Measurements from ENCODE around the gene CLEC14A.

CLEC14A gene

GRCh38 chr14:38248321-38249028, 7.4 kb downstream of the CLEC14A start:
- DNase-seq (ENCODE audit: low read depth): no peak

DNA sequence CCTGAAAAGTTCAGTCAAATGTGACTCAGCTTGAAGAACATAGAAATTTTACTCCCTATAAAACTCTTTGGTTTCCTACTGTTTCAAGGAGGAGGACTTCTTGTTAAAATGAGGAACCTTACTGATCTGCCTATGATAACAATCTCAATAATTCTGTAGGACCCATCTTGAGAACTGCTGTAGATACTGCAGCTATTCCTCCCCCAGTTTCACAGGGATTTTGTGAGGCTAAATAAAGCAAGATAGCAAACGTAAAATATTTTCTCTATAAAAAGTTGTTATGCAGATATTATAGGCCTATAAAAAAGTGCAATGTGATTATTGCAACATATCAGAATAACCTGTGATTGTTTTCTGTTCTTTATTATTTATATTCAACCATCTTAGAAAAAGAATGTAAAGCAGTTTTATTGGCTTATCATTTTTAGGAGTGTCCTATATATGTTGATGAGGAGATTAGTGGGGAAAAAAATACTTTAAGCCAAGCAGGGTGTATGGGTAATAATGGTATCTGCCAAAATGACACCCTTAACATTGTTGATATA, 12.1 kb downstream of the CLEC14A start:
- DNase-seq (ENCODE audit: low read depth): no peak

- DNase-seq (ENCODE audit: low read depth): no peak
These were observed 17.0 kb downstream of the CLEC14A start for GRCh38 chr14:38238878-38239277.

DNA sequence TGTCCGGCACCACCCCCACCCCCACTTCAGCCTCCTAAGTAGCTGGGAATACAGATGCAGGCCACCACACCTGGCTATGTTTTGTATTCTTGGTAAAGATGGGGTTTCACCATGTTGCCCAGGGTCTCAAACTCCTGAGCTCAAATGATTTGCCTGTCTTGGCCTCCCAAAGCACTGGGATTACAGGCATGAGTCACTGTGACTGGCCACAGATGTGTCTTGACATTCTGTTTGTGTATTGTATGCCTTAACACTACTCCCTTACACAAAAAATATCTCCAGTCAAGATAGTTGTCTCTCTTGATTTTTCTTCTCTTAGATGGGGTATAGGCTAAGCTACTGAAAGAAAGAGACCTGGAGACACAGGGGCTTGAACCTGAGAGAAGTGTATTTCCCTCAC, 17.6 kb downstream of the CLEC14A start:
- no peak for DNase-seq (ENCODE audit: low read depth)

GRCh38 chr14:38233218-38233617, 22.7 kb downstream of the CLEC14A start:
- no peak for DNase-seq (ENCODE audit: low read depth)

GRCh38 chr14:38226366-38226765, 29.5 kb downstream of the CLEC14A start:
- no peak for DNase-seq (ENCODE audit: low read depth)

DNA sequence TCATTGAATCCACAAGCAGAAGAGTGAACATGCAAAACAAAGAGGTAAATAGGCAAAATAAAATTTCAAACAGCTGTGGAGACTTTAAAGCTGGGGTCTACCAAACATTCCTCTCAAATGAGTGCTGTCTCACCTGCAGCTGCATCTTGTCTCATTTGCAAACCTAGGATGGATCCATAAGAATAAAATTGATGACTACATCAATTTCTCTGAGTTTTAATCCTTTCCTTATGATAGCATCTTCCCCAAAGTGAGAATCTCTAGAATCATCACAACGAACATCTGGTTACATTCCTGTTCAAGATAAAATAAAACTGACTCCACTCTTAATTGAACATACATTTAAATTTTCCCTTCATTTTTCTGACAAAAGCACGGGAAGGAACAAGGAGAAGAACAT, 29.9 kb downstream of the CLEC14A start:
- DNase-seq (ENCODE audit: low read depth): no peak

DNA sequence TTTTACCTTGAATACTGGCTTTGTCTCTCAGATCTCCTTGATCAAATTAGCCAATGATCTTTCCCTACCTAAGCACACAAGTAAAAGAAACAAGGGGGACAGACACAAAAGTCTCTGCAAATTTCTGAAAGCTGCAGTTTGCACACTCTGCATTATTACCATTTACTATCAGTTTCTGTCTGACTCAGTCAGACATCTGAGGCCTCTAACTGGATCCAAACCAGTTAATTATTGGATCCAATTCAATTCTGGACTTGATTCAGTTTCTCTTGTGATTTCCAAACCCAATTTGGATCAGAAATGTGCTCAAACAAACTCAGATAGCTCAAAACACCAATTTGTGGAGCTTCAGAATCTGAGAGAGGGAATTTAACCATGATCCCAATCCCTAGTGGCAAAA, 31.6 kb downstream of the CLEC14A start:
- no peak for DNase-seq (ENCODE audit: low read depth)

DNA sequence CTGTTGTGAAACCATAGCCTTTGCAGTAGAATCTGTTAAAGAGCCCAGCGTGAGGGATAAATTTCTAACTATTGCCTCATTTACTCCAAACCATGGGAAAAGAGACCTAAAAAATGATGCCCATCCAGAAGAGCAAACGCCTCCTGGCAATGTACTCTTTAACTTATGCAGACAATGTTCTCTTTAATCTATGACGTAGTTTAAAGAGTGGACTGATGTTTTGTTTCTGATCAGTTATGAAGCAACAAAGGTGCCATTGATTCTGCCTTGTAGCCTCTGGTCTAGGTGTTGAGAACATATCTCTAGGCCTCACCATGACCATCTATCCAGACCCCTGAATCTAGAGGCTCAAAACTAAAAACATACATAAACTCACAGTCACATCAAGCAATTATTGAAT, 34.8 kb downstream of the CLEC14A start:
- DNase-seq (ENCODE audit: low read depth): no peak

- DNase-seq (ENCODE audit: low read depth): no peak
These were observed 38.3 kb downstream of the CLEC14A start for GRCh38 chr14:38217553-38217952.

GRCh38 chr14:38213001-38213400, 42.9 kb downstream of the CLEC14A start:
- no peak for DNase-seq (ENCODE audit: low read depth)

DNA sequence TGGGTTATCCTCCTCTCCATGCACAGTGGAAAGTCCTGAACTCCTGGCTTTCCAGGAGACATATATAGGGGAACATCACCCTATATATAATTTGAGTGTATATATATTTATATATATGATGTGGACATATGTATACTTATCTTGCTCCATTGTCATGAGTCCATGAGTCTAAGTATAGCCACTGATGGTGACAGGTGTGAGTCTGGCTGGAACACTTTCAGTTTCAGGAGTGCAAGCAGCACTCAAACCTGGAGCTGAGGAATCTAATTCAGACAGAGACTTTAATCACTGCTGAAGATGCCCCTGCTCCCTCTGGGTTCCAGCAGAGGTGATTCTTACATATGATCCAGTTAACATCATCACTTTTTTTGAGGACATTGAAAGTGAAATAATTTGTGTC, 43.8 kb downstream of the CLEC14A start:
- DNase-seq (ENCODE audit: low read depth): no peak

- no peak for DNase-seq (ENCODE audit: low read depth)
These were observed 44.6 kb downstream of the CLEC14A start for GRCh38 chr14:38211255-38211735.

- peak; percentile 31 for DNase-seq (ENCODE audit: low read depth)
These were observed 45.2 kb downstream of the CLEC14A start for GRCh38 chr14:38210587-38211216.

DNA sequence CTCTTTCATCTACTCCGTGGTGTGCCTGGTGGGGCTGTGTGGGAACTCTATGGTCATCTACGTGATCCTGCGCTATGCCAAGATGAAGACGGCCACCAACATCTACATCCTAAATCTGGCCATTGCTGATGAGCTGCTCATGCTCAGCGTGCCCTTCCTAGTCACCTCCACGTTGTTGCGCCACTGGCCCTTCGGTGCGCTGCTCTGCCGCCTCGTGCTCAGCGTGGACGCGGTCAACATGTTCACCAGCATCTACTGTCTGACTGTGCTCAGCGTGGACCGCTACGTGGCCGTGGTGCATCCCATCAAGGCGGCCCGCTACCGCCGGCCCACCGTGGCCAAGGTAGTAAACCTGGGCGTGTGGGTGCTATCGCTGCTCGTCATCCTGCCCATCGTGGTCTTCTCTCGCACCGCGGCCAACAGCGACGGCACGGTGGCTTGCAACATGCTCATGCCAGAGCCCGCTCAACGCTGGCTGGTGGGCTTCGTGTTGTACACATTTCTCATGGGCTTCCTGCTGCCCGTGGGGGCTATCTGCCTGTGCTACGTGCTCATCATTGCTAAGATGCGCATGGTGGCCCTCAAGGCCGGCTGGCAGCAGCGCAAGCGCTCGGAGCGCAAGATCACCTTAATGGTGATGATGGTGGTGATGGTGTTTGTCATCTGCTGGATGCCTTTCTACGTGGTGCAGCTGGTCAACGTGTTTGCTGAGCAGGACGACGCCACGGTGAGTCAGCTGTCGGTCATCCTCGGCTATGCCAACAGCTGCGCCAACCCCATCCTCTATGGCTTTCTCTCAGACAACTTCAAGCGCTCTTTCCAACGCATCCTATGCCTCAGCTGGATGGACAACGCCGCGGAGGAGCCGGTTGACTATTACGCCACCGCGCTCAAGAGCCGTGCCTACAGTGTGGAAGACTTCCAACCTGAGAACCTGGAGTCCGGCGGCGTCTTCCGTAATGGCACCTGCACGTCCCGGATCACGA, 46.0 kb downstream of the CLEC14A start:
- DNase-seq (ENCODE audit: low read depth): no peak

DNA sequence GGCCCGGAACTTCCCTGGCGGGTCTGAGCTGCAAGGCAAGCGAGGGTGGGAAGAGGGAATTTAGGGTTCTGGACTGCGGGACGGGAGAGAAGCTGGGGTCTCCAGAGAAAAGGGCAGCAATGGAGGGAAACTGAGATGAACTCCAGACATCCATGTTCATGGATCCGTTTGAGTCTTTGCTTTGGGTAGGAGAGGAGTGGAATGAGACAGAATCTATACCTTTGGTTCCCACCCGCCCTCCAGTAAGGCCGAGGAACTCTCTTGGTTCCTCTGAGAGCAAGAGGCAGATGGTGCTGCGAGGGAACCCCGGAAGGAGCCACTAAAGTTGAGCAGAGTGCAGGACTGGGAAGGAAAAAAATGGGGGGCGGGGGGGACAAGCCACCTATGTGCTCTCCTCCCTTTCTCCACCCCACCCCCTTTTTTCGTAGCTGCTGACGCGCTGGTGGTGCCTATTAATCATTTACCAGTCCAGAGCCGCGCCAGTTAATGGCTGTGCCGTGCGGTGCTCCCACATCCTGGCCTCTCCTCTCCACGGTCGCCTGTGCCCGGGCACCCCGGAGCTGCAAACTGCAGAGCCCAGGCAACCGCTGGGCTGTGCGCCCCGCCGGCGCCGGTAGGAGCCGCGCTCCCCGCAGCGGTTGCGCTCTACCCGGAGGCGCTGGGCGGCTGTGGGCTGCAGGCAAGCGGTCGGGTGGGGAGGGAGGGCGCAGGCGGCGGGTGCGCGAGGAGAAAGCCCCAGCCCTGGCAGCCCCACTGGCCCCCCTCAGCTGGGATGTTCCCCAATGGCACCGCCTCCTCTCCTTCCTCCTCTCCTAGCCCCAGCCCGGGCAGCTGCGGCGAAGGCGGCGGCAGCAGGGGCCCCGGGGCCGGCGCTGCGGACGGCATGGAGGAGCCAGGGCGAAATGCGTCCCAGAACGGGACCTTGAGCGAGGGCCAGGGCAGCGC, 47.0 kb downstream of the CLEC14A start:
- peak; percentile 28 for DNase-seq (ENCODE audit: low read depth)

DNA sequence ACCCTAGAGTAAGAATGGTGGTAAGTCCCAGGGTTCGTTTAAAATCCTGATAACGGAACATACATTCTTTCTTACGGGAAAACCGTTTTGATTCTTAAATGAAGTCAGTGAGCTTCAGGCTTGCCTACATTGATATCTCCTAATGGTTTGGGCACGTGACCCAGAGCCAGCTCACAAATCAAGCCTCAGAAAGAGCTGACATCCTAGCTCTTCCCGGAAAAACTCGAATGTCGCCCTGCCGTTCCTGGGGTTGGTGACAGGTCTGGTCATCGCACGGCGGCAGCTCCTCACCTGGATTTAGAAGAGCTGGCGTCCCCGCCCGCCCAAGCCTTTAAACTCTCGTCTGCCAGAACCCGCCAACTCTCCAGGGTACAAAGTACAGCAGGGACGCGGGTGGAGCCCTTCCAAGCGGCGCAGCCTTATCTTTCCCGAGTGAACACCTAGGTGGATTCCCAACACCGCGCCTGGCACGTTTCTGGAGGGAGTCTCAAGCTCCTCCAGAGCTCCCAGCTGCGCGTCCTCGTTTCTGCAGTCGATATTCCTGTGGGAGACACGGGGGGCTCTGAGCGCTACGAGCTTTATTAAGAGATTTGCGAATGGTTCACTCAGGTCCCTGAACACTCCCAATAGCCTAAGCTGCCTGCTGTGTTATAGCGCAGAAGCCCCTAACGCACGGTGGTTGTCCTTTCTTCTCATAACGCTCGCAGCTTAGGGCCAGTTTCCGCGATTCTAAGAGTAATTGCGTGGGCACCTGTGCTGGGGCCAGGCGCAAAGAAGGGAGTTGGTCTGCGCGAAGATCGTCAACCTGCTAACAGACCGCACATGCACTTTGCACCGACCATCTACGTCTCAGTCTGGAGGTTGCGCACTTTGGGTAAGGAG, 47.9 kb downstream of the CLEC14A start, which contains the start of gene SSTR1:
Gene SSTR1, plus strand, starts transcription at position 169 of the 882 bp plus-strand sequence. CDS start 1,486 bp downstream, outside the sequence.
- DNase-seq (ENCODE audit: low read depth): no peak

DNA sequence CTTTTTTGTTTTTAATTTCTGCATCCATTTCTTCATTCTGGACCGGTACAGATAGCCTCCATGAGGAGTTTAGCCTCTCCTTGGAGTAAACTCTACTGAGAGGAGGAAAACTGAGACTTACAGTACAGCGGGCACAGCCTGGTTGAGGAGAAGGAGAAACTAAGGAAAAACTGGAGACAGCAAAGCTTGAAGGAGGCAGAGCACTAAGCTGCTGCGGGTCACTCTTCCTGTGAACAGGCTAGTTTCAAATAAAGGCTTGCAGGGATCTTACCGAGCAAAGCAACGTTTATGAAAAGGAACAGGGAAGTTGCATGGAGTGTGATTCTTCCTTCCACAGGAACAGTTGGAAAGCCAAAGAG, 48.5 kb downstream of the CLEC14A start:
- DNase-seq (ENCODE audit: low read depth): no peak

DNA sequence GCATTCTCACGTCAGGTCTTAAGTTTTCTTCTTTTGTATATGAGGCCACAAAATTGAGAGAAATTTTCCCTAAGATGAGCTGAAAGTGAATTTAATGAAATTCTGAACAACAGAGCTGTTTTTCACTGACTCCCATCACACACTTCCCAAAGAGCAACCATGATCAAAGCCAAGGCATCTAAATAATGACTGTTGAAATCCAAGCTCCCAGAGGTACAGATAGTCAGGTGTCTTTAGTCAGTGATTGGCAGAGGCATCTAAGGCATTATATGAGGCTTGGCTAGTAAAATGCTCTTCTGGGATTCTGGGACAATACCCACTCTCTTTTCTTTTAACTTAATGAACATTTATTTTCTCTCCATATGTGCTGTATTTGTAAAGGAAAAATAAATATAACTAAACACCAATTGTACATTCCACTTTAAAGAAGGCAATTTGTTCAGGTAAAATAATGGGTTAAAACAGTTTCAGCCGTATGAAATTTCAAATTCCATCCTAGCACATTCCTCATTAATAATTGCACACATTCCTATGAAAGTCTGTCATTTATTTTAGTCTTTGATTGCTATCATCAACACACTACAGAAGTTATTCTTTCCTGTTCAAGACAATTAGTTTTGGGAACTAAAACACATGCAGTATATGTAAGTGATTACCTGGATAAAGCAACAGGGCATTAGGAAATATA, 49.1 kb downstream of the CLEC14A start:
- no peak for DNase-seq (ENCODE audit: low read depth)
